HG03460 (cell line): ENCODE data around the gene EFEMP2.

ENCODE experiments used
- ATAC-seq: cut with Tn5 transposase; IDR thresholded peaks from one replicate; pipeline ENCODE4 v1.9.1; 2021; ENCODE audit not compliant: unreplicated experiment

Gene EFEMP2

DNA sequence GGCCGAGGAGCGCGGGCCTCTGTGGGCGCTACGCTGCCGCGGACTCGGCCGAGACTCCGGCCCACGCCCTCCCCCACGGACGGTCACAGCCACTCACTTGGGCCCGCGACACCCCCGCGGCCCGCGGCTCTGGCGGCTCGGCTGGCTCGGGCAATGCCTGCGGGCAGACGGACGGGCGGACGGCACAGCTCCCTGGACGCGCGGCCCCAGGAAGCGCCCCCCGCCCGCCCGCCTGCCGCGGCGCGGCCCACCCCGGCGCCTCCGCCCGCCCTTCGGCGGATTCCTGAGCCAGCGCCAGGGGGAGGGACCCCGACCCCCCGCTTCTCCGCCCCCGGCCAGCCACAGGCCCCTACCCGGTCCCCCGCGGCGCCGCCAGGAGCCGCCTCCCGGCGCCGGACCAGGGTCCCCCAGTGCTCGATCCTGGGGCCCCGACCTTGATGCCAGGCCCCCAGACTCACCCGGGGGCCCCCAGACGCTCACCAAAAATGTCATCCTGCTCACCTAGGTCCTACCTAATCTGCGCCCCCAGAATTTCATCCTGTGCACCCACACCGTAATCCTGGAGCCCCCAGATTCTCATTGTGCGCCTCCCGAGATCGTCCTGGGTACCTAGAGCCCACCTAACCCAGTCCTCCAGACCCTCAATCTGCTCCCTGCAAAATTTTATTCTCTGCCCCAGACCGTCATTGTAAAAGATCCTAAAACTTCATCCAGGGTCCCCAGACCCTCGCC, at the start of gene EFEMP2:
Gene EFEMP2 (minus strand): TSS at position 215 of the 732 bp plus-strand sequence. CDS start 446 bp downstream, outside the sequence.
- no peak for ATAC-seq

DNA sequence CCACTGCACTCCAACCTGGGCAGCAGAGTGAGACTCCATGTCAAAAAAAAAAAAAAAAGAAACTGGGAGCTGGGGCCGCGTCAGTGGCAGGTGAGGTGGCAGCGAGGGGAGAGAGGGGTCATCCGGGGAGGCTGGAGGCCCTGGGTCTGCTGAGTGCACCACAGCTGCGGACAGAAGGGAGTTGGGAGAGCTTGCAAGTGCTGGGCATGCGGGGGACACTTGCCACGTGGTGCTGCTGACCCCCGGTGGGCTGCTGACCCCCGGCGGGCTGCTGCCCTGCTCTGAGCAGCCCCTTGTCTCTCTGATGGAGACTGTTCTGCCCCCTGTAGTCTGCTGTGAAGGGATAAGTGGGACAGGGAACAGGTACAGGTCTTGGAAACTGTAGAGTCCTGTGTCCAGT, 49.3 kb upstream of the EFEMP2 start:
- no peak for ATAC-seq

DNA sequence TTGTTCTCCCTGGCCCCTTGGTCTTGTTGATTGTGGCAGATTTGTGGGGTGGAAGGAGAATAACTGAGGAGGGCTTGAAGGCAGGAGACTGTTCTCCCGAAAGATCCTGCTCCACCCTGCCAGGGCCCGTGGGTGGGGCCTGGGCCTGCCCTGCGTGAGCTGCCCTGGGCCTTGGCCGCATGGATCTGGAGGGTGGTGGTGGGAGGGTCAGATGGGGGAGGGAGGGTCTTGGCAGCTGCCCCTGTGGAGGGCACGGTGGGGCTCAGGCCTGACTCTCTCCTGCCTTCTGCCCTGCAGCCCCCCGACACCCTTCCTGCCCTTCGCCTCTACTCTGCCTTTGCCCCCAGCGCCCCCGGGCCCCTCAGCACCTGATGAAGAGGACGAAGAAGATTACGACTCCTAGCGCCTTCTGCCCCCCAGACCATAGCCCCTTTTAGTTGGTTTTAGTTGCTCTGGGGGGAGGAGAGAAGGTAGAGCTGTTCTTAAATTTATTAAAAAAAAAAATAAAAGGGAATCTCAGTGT, 48.5 kb upstream of the EFEMP2 start:
- ATAC-seq, result no peak

DNA sequence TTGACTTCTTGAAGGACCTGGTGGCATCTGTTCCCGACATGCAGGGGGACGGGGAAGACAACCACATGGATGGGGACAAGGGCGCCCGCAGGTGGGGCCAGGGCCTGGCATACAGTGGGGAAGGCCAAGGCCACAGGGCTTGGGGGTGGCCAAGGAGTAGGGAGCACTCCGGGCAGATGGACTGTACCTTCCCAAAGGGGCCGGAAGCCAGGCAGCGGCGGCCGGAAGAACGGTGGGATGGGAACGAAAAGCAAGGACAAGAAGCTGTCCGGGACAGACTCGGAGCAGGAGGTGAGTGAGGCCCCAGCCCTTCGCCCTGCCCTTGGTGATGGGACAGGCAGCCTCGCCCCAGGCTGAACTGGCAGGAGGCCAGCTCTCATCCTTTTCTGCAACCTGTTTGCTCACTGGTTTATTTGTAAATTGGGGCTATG, 47.8 kb upstream of the EFEMP2 start:
- no peak for ATAC-seq

DNA sequence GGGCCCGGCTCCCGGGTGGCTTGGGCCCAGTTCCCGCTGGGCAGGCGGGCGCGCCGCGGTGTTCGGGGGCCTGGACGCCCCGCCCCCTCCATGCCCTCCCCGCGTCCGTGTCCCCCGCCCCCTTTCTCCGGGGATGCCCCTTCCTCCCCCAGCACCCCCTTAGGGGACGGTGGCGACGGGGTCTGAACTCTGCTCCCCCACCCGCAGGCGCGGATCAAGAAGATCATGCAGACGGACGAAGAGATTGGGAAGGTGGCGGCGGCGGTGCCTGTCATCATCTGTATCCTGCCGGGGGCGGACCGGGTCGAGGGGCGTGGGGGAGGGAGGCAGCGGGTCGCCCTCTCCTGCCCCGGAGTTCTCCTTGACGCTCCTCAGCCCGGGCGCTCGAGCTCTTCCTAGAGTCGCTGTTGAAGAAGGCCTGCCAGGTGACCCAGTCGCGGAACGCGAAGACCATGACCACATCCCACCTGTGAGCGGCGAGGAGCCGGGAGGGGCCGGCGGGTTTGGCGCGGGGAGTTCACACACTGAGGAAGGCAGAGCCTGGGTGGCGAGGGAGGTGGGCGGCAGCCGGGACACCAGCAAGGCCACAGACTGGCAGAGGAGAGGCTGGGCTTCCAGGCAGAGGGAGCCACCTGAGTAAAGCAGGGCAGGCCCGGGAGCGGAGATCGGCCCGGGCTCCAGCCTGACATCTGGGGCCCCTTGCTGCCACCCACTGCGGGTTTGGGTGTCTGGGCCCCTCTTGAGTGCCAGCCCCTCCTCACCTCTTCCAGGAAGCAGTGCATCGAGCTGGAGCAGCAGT, 47.2 kb upstream of the EFEMP2 start:
- ATAC-seq, result peak; percentile 30

DNA sequence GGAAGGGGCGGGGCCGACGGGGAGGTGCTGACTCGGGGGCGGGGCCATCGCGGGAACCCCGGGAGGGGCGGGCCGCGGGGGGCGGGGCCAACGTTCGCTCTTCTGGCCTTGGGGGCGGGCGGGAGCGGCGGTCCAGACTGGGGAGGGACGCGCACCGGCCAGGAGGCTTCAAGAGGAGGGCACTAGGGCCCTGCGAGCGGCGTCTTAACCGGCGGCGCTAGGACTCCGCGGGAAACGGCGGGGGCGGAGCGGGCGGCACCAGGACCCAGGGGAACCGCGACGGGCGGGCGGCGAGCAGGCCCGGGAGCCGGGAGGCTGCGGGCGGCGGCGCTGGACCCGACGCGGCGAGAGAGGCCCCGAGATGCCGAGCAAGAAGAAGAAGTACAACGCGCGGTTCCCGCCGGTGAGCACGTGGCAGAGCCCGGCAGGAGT, 46.6 kb upstream of the EFEMP2 start, which contains the start of gene DRAP1:
Gene DRAP1 (plus strand): TSS at position 286 of the 432 bp plus-strand sequence. CDS start 76 bp downstream, at position 362.
- peak; percentile 81 for ATAC-seq

DNA sequence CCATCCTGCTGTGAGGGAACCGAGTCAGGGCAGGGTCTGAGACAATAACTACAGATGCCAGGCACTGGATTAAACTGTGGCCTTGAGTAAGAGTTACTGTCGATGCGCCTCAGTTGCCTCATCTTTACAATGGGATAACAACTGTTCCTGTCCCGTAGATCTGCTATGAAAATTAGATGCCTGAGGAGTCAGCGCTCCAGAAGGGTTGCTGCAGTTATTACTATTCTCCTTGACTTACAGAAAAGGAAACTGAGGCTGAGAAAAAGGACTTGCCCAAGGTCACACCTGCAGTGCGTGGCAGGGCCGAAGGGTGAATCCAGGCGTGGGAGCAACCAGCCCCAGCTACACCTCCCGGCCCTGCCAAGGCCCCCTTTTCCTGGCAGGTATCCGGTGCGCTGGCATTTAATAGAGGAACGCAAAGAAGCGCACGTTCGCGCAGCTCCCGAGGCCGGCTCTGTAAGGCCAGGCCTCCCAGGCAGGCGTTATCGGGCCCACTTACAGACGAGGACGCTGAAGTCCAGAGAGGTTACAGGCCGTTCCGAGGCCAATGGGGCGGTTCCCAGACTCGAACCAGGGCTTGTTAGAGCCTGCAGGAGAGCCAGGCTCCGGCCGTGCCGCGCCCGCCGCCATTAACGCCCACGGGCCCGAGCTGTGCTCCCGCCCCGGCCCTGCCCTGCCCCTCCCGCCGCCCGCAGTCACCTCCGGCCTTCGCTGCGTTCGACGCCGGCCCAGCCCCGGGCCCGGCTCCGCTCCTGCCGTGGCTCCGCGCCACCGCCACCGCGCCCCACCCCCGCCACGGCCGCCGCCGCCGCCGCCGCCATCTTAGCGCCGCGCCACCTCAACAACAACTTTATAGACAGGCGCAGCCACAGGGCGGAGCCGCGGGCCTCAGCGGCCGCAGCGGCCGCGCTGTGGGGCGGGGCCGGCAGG, 45.9 kb upstream of the EFEMP2 start, which contains the start of gene C11orf68:
Gene C11orf68 (minus strand): TSS at position 852 of the 930 bp plus-strand sequence. CDS start 31 bp downstream, at position 821.
- ATAC-seq, result peak; percentile 41

DNA sequence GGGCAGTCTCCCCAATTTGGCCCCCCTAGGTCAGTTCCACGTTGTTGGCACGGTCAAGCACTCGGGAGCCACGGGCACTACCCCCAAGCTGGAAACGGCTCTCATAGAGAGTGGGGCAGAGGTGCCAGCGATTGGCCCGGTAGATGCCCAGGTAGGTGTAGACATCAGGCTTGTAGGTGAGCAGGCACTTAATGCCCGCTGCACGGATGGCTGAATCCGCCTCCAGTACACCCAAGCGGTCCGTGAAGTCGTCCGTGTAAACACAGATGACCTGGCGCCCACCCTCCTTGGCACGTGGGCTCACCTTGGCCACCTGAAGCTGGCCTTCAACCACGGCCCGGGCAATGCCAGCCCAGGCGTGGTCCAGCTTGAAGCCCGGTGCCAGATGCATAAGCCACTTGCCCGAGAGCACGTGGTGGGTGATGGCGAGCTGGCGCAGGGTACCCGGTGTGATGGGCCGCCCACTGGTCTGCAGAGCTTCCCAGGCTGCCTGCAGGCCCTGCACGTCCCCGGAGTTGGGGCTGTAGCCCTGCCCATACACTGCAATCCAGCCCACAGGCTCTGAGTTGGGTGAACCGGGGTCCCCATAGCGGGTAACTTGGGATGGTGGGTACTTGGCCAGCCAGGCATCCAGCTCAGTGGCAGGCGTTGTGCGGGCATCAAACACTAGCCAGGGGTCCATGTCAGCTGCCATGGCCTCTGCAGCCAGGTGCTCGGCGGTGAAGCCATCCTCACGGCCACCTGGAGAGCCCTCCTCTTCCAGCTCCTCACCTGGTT, 45.0 kb upstream of the EFEMP2 start:
- ATAC-seq, result no peak

DNA sequence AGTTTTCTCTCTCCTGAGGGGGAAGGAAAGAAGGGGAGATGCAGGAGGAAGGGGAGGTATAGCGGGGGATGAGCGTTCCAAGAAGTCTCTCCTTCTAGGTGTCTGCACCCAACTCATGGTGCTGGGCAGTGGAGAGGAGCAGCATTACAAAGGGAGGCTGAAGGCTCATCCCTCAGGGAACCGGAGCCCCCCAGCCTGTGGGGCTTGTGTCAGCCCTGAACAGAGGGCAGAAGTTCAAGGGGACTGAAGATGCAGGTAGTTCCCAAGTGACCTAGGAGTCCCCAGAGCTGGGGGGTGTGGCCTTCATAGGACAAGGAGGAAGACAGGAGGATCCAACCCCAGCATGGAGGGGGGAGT, 44.5 kb upstream of the EFEMP2 start:
- no peak for ATAC-seq

DNA sequence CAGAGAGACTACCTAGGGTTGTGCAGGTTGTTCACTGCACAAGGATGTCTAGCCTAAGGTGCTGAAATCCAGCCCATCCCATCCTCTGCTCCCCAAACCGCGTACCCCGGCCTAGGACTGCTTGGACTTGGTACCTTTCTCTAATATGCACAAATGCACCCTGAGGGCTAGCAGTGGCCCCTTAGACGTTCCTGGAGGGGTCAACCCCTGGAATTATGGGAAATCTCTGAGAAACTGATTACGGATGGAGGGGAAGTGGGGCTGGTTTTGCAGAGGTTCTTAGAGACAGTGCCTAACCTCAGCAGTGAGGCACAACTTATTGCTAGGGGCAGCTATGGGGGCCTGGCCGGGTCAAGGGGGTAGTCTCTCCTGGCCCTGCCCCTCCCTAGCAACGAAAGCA, 43.8 kb upstream of the EFEMP2 start:
- ATAC-seq, result no peak

DNA sequence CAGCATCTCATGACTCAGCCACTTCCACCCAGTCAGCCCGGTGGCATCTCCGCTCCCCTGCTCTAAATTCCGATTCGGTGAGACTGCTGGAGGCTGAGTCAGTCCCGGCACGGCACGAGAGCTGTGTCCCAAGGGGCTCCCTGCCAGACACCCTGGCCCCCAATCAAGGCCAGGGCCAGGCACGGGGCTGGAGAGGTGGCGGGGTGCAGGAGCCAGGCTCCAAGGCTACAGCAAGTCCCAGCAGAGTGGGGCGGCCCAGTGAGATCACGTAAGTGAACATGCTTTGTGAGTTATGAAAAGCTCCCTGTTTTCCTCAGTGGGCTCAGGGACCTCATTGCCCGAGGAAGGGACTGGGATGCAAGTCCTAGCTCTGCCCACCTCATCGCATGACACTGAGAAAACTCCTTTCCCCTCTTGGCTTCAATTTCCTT, 43.2 kb upstream of the EFEMP2 start:
- ATAC-seq, result no peak

DNA sequence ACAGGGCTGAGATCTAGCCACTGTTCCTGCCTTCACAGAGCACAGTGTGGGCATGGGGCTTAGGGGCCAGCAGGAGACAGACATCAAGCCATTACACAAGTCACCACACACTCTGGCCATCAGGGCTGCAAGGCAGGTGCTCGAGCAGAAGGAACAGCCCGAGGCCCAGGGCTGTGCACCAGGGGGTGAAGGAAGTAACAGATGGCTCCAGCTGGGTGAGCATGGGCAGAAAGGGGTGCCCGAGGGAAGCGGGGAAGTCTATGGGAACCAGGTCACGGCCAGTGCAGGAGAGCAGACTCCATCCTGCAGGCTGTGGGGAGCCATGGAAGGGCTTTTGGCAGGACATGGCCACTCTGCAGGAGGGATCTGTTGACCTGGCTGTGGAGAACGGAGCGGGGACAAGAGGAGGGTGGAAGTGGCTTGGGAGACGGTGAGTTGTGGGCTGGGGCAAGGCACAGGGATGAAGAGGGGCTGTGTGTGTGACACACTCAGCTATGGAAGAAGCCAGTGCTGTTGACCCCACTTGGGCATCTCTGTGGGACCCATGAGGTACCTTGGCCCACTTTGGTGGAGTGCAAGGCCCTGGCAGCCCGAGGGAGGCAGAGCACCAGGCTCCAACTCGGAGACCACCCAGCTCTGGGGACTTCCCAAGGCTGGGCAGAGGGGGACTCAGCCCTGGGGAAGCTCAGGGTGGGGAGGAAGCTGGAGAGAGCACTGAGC, 42.7 kb upstream of the EFEMP2 start:
- no peak for ATAC-seq

DNA sequence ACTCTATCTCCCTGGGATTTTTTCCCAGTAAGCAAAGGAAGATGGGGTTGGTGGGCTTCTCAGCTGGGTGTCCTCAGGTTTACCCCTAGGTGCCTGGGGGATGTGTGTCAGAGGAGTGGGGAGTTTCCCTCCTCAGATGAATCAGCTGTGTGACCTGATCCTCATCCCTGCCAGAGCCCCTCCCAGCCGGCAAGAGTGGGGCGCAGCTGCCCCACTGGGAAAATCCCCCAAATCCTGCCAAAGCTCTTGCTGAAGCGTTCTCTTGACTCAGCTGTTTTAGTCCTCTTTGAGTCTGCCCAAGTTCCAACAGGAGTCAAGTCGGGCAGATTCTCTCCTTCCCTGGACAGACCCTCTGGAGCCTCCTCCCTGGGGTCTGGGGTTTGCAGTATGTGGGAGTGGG, 40.2 kb upstream of the EFEMP2 start:
- ATAC-seq, result no peak

DNA sequence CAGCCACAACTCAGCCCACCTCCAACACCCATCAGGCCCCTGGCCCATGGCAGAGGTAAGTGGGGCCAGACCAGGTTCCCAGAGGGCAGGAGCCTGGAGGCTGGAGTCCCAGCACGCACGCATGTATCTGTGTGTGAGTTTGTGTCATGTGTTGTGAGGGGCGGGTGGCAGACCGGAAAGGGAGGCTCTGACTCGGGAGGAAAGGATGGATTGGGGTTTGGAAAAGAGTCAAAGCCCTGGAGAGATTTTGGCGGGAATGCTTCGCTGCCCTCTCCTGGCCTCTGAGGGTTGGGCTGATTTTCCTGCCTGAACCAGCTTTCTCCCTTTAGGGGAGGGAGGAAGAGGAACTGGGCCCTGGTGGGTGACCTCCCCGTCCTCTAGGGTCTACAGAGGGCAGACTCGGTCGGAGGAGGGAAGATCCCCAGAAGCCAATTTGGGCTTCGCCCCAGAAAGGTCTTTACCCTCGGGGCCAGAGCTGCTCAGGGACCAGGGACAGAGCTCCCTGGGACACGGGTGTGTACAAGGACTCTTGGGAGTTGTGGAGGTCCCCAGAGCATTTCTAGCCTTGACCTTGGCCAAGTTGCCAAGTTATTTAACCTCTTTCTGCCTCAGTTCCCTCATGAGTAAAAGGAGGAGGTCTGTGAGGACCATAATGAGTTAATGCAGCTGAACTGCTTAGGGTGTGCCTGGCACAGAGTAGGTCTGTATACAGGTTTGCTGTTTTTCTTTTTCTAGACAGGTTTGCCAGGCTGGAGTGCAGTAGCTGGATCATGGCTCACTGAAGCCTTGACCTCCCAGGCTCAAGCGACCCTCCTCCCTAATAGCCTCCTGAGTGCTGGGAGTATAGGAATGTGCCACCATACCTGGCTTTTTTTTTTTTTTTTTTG, 39.3 kb upstream of the EFEMP2 start:
- ATAC-seq, result no peak

DNA sequence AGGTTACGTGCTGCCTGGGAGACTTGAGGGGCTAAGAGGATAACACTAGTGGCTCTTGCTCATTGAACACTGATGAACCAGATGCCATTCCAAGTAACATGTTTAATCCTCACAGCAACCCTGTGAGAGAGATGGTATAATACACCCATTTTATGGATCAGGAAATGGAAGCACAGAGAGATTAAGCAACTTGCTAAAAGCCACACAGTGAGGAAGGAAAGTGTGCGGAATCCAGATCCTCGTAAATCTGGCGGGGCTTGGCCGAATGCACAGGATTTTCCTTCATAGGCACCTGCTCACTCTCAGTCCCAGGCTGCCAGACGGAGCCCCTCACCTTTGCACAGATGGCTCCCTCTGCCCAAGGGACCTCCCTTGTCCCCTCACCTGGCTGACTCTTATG, 35.3 kb upstream of the EFEMP2 start:
- ATAC-seq, result no peak

DNA sequence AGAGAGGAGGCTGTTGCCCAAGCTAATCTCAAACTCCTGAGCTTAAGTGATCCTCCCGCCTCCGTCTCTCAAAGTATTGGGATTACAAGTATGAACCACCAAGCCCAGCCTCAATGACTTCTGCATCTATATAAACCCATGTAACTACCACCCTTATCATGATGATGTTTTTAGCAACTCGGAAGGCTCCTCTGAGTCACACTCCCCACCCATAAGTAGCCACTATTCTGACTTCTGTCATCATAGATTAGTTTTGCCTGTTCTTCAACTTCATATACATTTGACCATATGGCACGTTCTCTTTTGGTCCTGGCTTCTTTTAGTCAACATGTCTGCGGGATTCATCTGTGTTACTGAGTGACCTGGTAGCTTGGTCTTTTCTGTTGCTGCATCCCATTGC, 34.0 kb upstream of the EFEMP2 start:
- no peak for ATAC-seq

DNA sequence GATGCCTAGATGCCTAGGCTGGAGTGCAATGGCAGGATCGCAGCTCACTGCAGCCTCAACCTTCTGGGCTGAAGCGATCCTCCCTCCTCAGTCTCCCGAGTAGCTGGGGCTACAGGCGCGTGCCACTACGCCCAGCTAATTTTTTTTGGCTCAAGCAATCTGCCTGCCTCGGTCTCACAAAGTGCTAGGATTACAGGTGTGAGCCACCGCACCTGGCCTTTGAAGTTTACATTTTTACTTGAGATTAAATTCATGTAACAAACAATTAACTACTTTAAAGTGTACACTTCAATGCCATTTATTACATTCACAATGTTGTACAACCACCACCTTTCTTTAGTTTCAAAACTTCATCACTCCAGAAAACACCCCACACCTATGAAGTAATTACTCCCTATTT, 31.1 kb upstream of the EFEMP2 start:
- ATAC-seq, result no peak

DNA sequence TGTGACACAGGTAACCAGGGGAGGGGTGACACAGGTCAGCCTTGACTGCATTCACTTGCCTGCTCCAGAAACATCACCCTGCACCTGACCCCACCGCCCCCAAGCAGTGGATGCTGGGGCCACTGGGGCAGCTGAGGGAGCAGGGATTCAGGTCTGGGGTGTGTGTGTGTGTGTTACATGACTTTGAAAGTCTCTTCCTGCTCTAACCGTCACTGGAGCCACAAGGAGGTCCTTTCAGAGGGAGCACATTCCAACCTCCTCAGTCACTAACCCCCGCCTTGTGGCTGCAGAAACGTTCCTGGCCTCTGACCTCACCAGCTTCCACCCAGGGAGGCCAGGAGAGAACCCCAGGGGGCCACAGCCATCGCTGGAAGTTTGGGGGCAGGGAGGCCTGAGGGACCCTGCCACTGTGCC, 30.5 kb upstream of the EFEMP2 start:
- ATAC-seq, result no peak

DNA sequence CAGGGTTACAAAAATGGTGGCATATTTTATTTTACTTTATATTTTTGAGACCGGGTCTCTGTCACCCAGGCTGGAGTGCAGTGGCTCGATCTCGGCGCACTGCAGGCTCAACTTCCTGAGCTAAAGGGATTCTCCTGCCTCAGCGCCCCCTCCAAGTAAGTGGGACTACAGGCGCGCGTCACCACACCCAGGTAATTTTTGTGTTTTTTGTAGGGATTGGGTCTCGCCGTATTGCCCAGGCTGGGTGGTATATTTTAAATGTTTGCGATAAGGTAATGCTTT, 28.2 kb upstream of the EFEMP2 start:
- ATAC-seq, result no peak
